ENCODE measurements around the gene USP35. TPM values are rescaled to one million over a fixed set of nuclear protein-coding genes. Genes with fewer than 3 reads are reported as not detected.

The USP35 gene
- total RNA-seq, 1 experiment from 2014 or later: 6.0 TPM

- H3K9me2 ChIP-seq (ENCODE audit: insufficient read depth): no peaks in the 10 kb centered on the region
- H3K9me3 ChIP-seq (ENCODE audit: control insufficient read depth in 1 of 2, insufficient read depth in 1 of 2, low read depth in 1 of 2, low read length in 2 of 2): no peaks in the 10 kb centered on the region
- ChIA-PET POLR2A (interaction anchor here (0.5 kb wide), 1 partner anchor 29 kb away, joined by 3 read pairs; no protein-coding TSS in a partner anchor), CTCF (no interaction called here), RAD21 (ENCODE audit: low non-redundant PET in 1 of 2, low total read pairs in 2 of 2, uncharacterized antibody in 2 of 2, unreplicated experiment in 2 of 2) (no interaction called here)
- no peaks in the 10 kb centered on the region for H3K79me2 ChIP-seq (ENCODE audit: insufficient read depth, low read length)
- H3K4me3 ChIP-seq (replicated peaks in 1 of 2; ENCODE audit: low read depth in 1 of 2, low read length in 2 of 2): no peak overlapping the region
- no peak for TF ChIP-seq POLR2A (IDR thresholded peaks at IDR 0.05; ENCODE audit: borderline replicate concordance, extremely low read depth, insufficient read depth, insufficient read length)
- no peak for TF ChIP-seq RAD21 (IDR thresholded peaks at IDR 0.05; ENCODE audit: low read depth)
- no peak for TF ChIP-seq EZH2 (IDR thresholded peaks at IDR 0.05)
- no peak for TF ChIP-seq ELF1 (IDR thresholded peaks at IDR 0.05; ENCODE audit: borderline replicate concordance, low read depth)
- TF ChIP-seq SRF (IDR thresholded peaks at IDR 0.05; ENCODE audit: low read depth): no peak
- TF ChIP-seq FOSL1 (IDR thresholded peaks at IDR 0.05; ENCODE audit: low read depth): no peak
- TF ChIP-seq EZH2phosphoT487 (IDR thresholded peaks at IDR 0.05; ENCODE audit: borderline replicate concordance): no peak
- TF ChIP-seq ZNF274 (IDR thresholded peaks at IDR 0.05; ENCODE audit: low read depth, low read length): no peak
- TF ChIP-seq ZFX (IDR thresholded peaks at IDR 0.05): no peak
- no peak for TF ChIP-seq ATF3 (IDR thresholded peaks at IDR 0.05)
- no peaks in the 10 kb centered on the region for H3K36me3 ChIP-seq (ENCODE audit: control insufficient read depth in 1 of 2, insufficient read depth in 2 of 2, low read length in 2 of 2)
- no peaks in the 10 kb centered on the region for H3K4me1 ChIP-seq (ENCODE audit: control insufficient read depth in 1 of 2, insufficient read depth in 2 of 2, low read length in 2 of 2)
- no peak overlapping the region for H2AFZ ChIP-seq (ENCODE audit: low read depth, low read length, poor library complexity, severe bottlenecking)
- no peak overlapping the region for H3K27ac ChIP-seq (ENCODE audit: low read depth, low read length)
- no peaks in the 10 kb centered on the region for H3K27me3 ChIP-seq (ENCODE audit: insufficient read depth, low read length)
- intact Hi-C loops (cut with micrococcal nuclease): no loop called here
- DNase-seq (ENCODE audit: low read depth, low spot score) (no peak), ATAC-seq (no peak)
- H3K9ac ChIP-seq (ENCODE audit: low read length): no peak overlapping the region
- H3K4me2 ChIP-seq (ENCODE audit: low read length): no peak overlapping the region
- BruUV-seq (replicated peaks): no TSS peak
- no peaks in the 10 kb centered on the region for H4K20me1 ChIP-seq (ENCODE audit: insufficient read depth)
These were observed 74.0 kb downstream of the USP35 start for GRCh38 chr11:78262691-78263090.

Other genes starting within 250 kb of the USP35 start
- gene INTS4, start 194.3 kb upstream of the USP35 start, total RNA-seq (2021; ENCODE audit: unreplicated experiment): 41.0 TPM
- gene KCTD14, start 165.6 kb upstream of the USP35 start, total RNA-seq (2021; ENCODE audit: unreplicated experiment): 15.2 TPM
- not detected for gene THRSP, start 125.1 kb upstream of the USP35 start, total RNA-seq (2021; ENCODE audit: unreplicated experiment)
- gene NDUFC2, start 109.1 kb upstream of the USP35 start, total RNA-seq (2021; ENCODE audit: unreplicated experiment): 225 TPM
- 50.1 TPM for gene ALG8, start 49.3 kb upstream of the USP35 start, total RNA-seq (2021; ENCODE audit: unreplicated experiment)
- 3.0 TPM for gene KCTD21, start 293 bp upstream of the USP35 start, total RNA-seq (2021; ENCODE audit: unreplicated experiment)
- 1.9 TPM for gene GAB2, start 228.9 kb downstream of the USP35 start, total RNA-seq (2021; ENCODE audit: unreplicated experiment)